H1 (cell line): ENCODE data around the gene GPC3. TPM values are rescaled to one million over a fixed set of nuclear protein-coding genes. Genes with fewer than 3 reads are reported as not detected.
A peak's percentile ranks its signal among the peaks of the same experiment; 100 is the strongest.

ENCODE experiments used
- CTCF ChIA-PET: fragments of 300-600 bp; sonication (Branson Sonifier 250); formaldehyde crosslinking; loops from one replicate; lab custom pipeline; 2021; ENCODE audit not compliant: partially characterized antibody; lab: Charles Lee
- POLR2A ChIA-PET: fragments of 300-600 bp; sonication (Branson Sonifier 250); formaldehyde crosslinking; loops from one replicate; lab custom pipeline; 2021; ENCODE audit warnings: inconsistent platforms; ENCODE audit not compliant: partially characterized antibody; lab: Charles Lee
- DNase-seq, 2 experiments: peaks; one replicate each; pipeline versions ENCODE4 v3.0.0 to v3.0.0-alpha.2; 2010 to 2022; ENCODE audit warnings: low spot score in 2 of 2, low read depth in 1 of 2, mixed read lengths in 1 of 2
- FAIRE-seq: peaks from 2 replicates; lab custom pipeline; 2011; peaks lifted over from hg19 to GRCh38; lab: Jason Lieb, UNC
- H2AFZ ChIP-seq: 2 replicates; pipeline ENCODE4 v1.8.1; 2012; ENCODE audit warnings: low read length, inconsistent platforms
- H2AK5ac ChIP-seq: 2 replicates; pipeline ENCODE4 v1.6.1; 2013; ENCODE audit warnings: low read depth, low read length
- H2BK120ac ChIP-seq: replicated peaks from 2 replicates; pipeline ENCODE3; 2013; ENCODE audit warnings: low read depth, low read length, inconsistent platforms
- H2BK12ac ChIP-seq: 2 replicates; pipeline ENCODE4 v1.6.1; 2013; ENCODE audit warnings: low read depth, low read length
- H2BK15ac ChIP-seq: 2 replicates; pipeline ENCODE4 v1.6.1; 2013; ENCODE audit warnings: low read length
- H2BK20ac ChIP-seq: 2 replicates; pipeline ENCODE4 v1.6.1; 2013; ENCODE audit warnings: low read length
- H2BK5ac ChIP-seq: 2 replicates; pipeline ENCODE4 v1.6.1; 2013; ENCODE audit warnings: low read depth, low read length
- H3K14ac ChIP-seq: 2 replicates; pipeline ENCODE4 v1.6.1; 2013; ENCODE audit warnings: inconsistent platforms; ENCODE audit not compliant: insufficient read length
- H3K18ac ChIP-seq: 2 replicates; pipeline ENCODE4 v1.6.1; 2013; ENCODE audit warnings: low read length; ENCODE audit errors: extremely low read depth
- H3K23ac ChIP-seq: 2 replicates; pipeline ENCODE4 v1.6.1; 2013; ENCODE audit warnings: inconsistent platforms; ENCODE audit not compliant: insufficient read length
- H3K23me2 ChIP-seq: 2 replicates; pipeline ENCODE4 v1.6.1; 2013; ENCODE audit warnings: low read depth, low read length
- H3K27ac ChIP-seq: 2 replicates; pipeline ENCODE4 v1.6.1; 2011; ENCODE audit warnings: low read depth, low read length, inconsistent platforms
- H3K27me3 ChIP-seq, 4 experiments: replicated peaks in 1 of 4; 1 replicate in 1 of 4; 2 replicates in 3 of 4; pipeline versions ENCODE4 v1.6.1 to v1.8.1; 2011 to 2013; ENCODE audit warnings: low read length in 3 of 4, mild to moderate bottlenecking in 3 of 4, inconsistent platforms in 2 of 4, mixed read lengths in 2 of 4, moderate library complexity in 1 of 4; ENCODE audit not compliant: control insufficient read depth in 3 of 4, insufficient read depth in 3 of 4; ENCODE audit errors: extremely low read depth in 1 of 4
- H3K36me3 ChIP-seq, 4 experiments: 2 replicates each; pipeline versions ENCODE4 v1.6.1 to v1.8.1; 2011 to 2013; ENCODE audit warnings: mild to moderate bottlenecking in 4 of 4, low read length in 3 of 4, moderate library complexity in 2 of 4, control low read depth in 1 of 4, inconsistent platforms in 1 of 4; ENCODE audit not compliant: insufficient read depth in 4 of 4, control insufficient read depth in 2 of 4
- H3K4ac ChIP-seq: replicated peaks from 2 replicates; pipeline ENCODE3; 2013; ENCODE audit warnings: low read length, low read depth, mixed read lengths, inconsistent platforms; ENCODE audit not compliant: insufficient read length
- H3K4me1 ChIP-seq, 4 experiments: replicated peaks in 1 of 4; 1 replicate in 1 of 4; 2 replicates in 3 of 4; pipeline versions ENCODE4 v1.6.1 to v1.8.1; 2011 to 2013; ENCODE audit warnings: low read length in 3 of 4, inconsistent platforms in 2 of 4, mixed read lengths in 1 of 4; ENCODE audit not compliant: insufficient read depth in 4 of 4, control insufficient read depth in 3 of 4
- H3K4me2 ChIP-seq, 2 experiments: 2 replicates each; pipeline versions ENCODE4 v1.6.1 to v1.8.1; 2011 to 2013; ENCODE audit warnings: low read depth in 2 of 2, low read length in 2 of 2, control low read depth in 1 of 2, inconsistent platforms in 1 of 2, mild to moderate bottlenecking in 1 of 2; ENCODE audit not compliant: insufficient read depth in 1 of 2
- H3K4me3 ChIP-seq, 4 experiments: fragments of 200-600, 300-600 bp in 1 of 4; sonication (generic), shearing (Covaris generic), sonication (Bioruptor Twin) in 1 of 4; 2 replicates each; pipeline versions ENCODE4 v1.5.1 to v1.8.1; 2011 to 2016; ENCODE audit warnings: low read length in 4 of 4, low read depth in 3 of 4, control low read depth in 2 of 4, inconsistent platforms in 2 of 4, mild to moderate bottlenecking in 2 of 4, mixed read lengths in 1 of 4, moderate library complexity in 1 of 4; ENCODE audit not compliant: insufficient read depth in 2 of 4; ENCODE audit errors: extremely low read depth in 1 of 4
- H3K56ac ChIP-seq: replicated peaks from 2 replicates; pipeline ENCODE3; 2013; ENCODE audit warnings: low read depth, mild to moderate bottlenecking, mixed read lengths, low read length, inconsistent platforms; ENCODE audit not compliant: insufficient read length
- H3K79me1 ChIP-seq: 2 replicates; pipeline ENCODE4 v1.6.1; 2013; ENCODE audit warnings: low read depth, low read length, control low read depth
- H3K79me2 ChIP-seq, 2 experiments: 2 replicates each; pipeline versions ENCODE4 v1.6.1 to v1.8.1; 2012 to 2013; ENCODE audit warnings: low read length in 2 of 2, mild to moderate bottlenecking in 2 of 2, inconsistent platforms in 1 of 2; ENCODE audit not compliant: insufficient read depth in 2 of 2, control insufficient read depth in 1 of 2
- H3K9ac ChIP-seq, 4 experiments: replicated peaks in 1 of 4; 1 replicate in 1 of 4; 2 replicates in 3 of 4; pipeline versions ENCODE4 v1.6.1 to v1.8.1; 2011 to 2013; ENCODE audit warnings: low read depth in 3 of 4, low read length in 3 of 4, control low read depth in 2 of 4, mild to moderate bottlenecking in 2 of 4, moderate library complexity in 2 of 4, inconsistent platforms in 1 of 4; ENCODE audit errors: extremely low read depth in 1 of 4
- H3K9me3 ChIP-seq, 2 experiments: 2 replicates each; pipeline versions ENCODE4 v1.6.1 to v1.8.1; 2012 to 2013; ENCODE audit warnings: mild to moderate bottlenecking in 2 of 2, moderate library complexity in 2 of 2, control low read depth in 1 of 2, inconsistent platforms in 1 of 2, low read depth in 1 of 2, low read length in 1 of 2, mixed read lengths in 1 of 2; ENCODE audit not compliant: insufficient read depth in 2 of 2
- H4K20me1 ChIP-seq, 2 experiments: replicated peaks in 1 of 2; 2 replicates each; pipeline versions ENCODE3 to v1.8.1; 2011 to 2013; ENCODE audit warnings: inconsistent platforms in 2 of 2, low read length in 2 of 2, mild to moderate bottlenecking in 1 of 2; ENCODE audit not compliant: insufficient read depth in 2 of 2, control insufficient read depth in 1 of 2
- H4K5ac ChIP-seq: 2 replicates; pipeline ENCODE4 v1.6.1; 2013; ENCODE audit warnings: low read length, low read depth, mixed read lengths, inconsistent platforms; ENCODE audit not compliant: insufficient read length
- H4K8ac ChIP-seq: 2 replicates; pipeline ENCODE4 v1.8.0; 2013; ENCODE audit warnings: mild to moderate bottlenecking, moderate library complexity, low read length, inconsistent platforms; ENCODE audit not compliant: insufficient read depth; ENCODE audit errors: extremely low read depth
- H4K91ac ChIP-seq: replicated peaks from 2 replicates; pipeline ENCODE3; 2013; ENCODE audit warnings: low read length, mixed read lengths, inconsistent platforms; ENCODE audit not compliant: insufficient read length
- MAFK ChIP-seq: IDR thresholded peaks from 2 replicates; pipeline ENCODE4 v1.6.1; 2012; ENCODE audit warnings: low read depth, mild to moderate bottlenecking, improper control_type of control experiment, low read length
- WGBS, 2 experiments: shearing (Covaris generic) in 1 of 2; methylation state at CpG; one replicate each; pipeline versions ENCODE4 v1.1.6 to v1.1.7; 2013 to 2015; ENCODE audit warnings: low lambda C conversion rate in 2 of 2, mixed read lengths in 2 of 2, inconsistent platforms in 1 of 2, low coverage in 1 of 2, missing lambda C conversion rate in 1 of 2; ENCODE audit not compliant: insufficient replicate concordance in 2 of 2, insufficient coverage in 1 of 2, insufficient read length in 1 of 2; ENCODE audit errors: extremely low coverage in 1 of 2, missing lambda C conversion rate in 1 of 2; 5-methylcytosine and 5-hydroxymethylcytosine counted together
- polyA plus RNA-seq, 7 experiments: library from polyadenylated mRNA; depleted of rRNA in 3 of 7; stranded (reverse) in 5 of 7; unstranded in 2 of 7; fragments of >200 nt in 5 of 7; fragments of 200-250 nt in 2 of 7; gene quantifications; 1 replicate in 5 of 7; 2 replicates in 1 of 7; 4 replicates in 1 of 7; pipeline versions ENCODE4 v1.2.1 to v1.2.3, GENCODE V29; 2011 to 2013; ENCODE audit warnings: missing spikeins in 2 of 7, mixed read lengths in 2 of 7
- total RNA-seq: library from RNA; stranded (reverse); fragmentation: NEBNext Ultra II Directional; extraction: Animal tissue kit (Norgen Biotek cat#: 25700); gene quantifications from 2 replicates; pipeline ENCODE4 v1.2.1, GENCODE V29; 2021

The GPC3 gene
- total and polyA plus RNA-seq, 2 of the 8 experiments (the other 6 are each of a cell fraction or from before 2014, with no cell fraction given), result 64.8 to 71.9 TPM

- no peak overlapping the region for H3K4me3 ChIP-seq
- no peak for TF ChIP-seq MAFK
Measured at GRCh38 chrX:133970076-133970475, 15.3 kb downstream of the GPC3 start.

More at GRCh38 chrX:133970076-133970475, 15.3 kb downstream of the GPC3 start:
- H3K79me1 ChIP-seq, result no peaks in the 10 kb centered on the region
- FAIRE-seq (no peak), DNase-seq (no peak)
- H3K14ac ChIP-seq, result no peak overlapping the region
- H3K27me3 ChIP-seq, result no peaks in the 10 kb centered on the region
- H3K23me2 ChIP-seq, result no peaks in the 10 kb centered on the region
- H4K8ac ChIP-seq, result no peak overlapping the region
- H3K4ac ChIP-seq, result no peak overlapping the region
- ChIA-PET CTCF (interaction anchor here (1.0 to 1.6 kb wide), 3 partner anchors 11 to 177 kb away, joined by 3 to 8 read pairs (median 3); partner anchors contain the start of gene GPC3), POLR2A (no interaction called here)
- H4K5ac ChIP-seq, result peak overlapping the region; percentile 95
- H2BK15ac ChIP-seq, result no peak overlapping the region
- H2AFZ ChIP-seq, result no peak overlapping the region
- H2BK5ac ChIP-seq, result no peak overlapping the region
- no peaks in the 10 kb centered on the region for H3K36me3 ChIP-seq
- H3K4me2 ChIP-seq, result peak overlapping the region; percentile 51
- no peak overlapping the region for H4K91ac ChIP-seq
- no peak overlapping the region for H3K23ac ChIP-seq
- H2AK5ac ChIP-seq, result no peak overlapping the region
- no peak overlapping the region for H2BK12ac ChIP-seq
- H3K9ac ChIP-seq, result no peak overlapping the region
- H3K4me1 ChIP-seq, result peaks cover 0 to 5% (median under 1%) of the 10 kb centered on the region in 4 experiments; a peak in 5 of 7 replicates
- WGBS, 2 experiments, result 42% methylated on average over 5 of the region's 5 CpGs; no CpG with 5 or more reads in 1 of the 2 experiments
- H4K20me1 ChIP-seq, result no peaks in the 10 kb centered on the region
- H2BK120ac ChIP-seq, result no peak overlapping the region
- no peak overlapping the region for H2BK20ac ChIP-seq
- H3K27ac ChIP-seq, result no peak overlapping the region
- no peaks in the 10 kb centered on the region for H3K79me2 ChIP-seq
- no peaks in the 10 kb centered on the region for H3K9me3 ChIP-seq
- no peak overlapping the region for H3K56ac ChIP-seq
- no peak overlapping the region for H3K18ac ChIP-seq
